ENCODE data around the gene FAM187B. TPM values are rescaled to one million over a fixed set of nuclear protein-coding genes. Genes with fewer than 3 reads are reported as not detected.

Gene FAM187B
- total RNA-seq, 1 experiment from 2014 or later = not detected

DNA sequence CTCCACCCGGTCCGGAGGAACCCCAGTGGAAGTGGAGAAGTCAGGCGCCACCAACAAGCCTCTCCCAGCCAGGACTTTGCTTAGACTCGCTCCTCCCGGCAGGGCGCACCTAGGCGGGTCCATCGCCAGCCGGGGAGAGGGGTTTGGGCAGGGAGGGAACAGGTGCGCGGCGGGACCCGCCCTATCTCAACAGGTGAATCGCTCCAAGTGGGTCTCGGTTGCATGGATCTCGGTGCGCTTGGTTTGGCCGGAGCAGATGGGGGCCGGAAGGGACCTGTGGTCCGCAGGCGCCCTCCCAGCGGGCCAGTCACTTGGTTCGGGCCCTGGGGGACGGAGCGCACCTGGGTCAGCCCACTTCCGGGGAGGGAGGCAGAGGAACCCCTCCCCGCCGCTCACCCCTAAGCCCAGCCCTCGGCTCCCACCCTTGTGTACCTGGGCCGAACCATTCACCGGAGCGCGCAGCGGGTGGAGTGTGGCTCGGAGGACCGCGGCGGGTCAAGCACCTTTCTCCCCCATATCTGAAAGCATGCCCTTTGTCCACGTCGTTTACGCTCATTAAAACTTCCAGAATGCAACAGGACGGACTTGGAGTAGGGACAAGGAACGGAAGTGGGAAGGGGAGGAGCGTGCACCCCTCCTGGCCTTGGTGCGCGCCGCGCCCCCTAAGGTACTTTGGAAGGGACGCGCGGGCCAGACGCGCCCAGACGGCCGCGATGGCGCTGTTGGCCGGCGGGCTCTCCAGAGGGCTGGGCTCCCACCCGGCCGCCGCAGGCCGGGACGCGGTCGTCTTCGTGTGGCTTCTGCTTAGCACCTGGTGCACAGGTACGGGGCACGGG, 20.0 kb upstream of the FAM187B start, which contains the start of gene LSR:
Gene LSR (plus strand): TSS at position 693 of the 836 bp plus-strand sequence. CDS start 21 bp downstream, at position 714.
- POLR2A ChIA-PET = interaction anchor here (1.0 kb wide), 1 partner anchor 760 kb away, joined by 3 read pairs; the partner anchor contains the start of gene SYNE4
- Histone ChIP-seq H2AFZ (ENCODE audit: low read depth, low read length, poor library complexity, severe bottlenecking) (peak within 1 kb of the TSS; percentile 25), H3K9ac (ENCODE audit: low read length) (peak within 1 kb of the TSS; percentile 93), H3K36me3 (ENCODE audit: control insufficient read depth in 1 of 2, insufficient read depth in 2 of 2, low read length in 2 of 2) (peaks cover 12 to 22% of the 10 kb centered on the region in 2 experiments), H3K9me3 (ENCODE audit: control insufficient read depth in 1 of 2, insufficient read depth in 1 of 2, low read depth in 1 of 2, low read length in 2 of 2) (0 out of 4 replicates have a peak, but pooled peaks cover 0 to 5% of the 10 kb centered on the region in 2 experiments), H3K27me3 (ENCODE audit: insufficient read depth, low read length) (no peaks in the 10 kb centered on the region), H3K4me3 (replicated peaks in 1 of 2; ENCODE audit: low read depth in 1 of 2, low read length in 2 of 2) (peak within 1 kb of the TSS; percentile 98 to 99), H3K9me2 (ENCODE audit: insufficient read depth) (no peaks in the 10 kb centered on the region), H3K4me1 (ENCODE audit: control insufficient read depth in 1 of 2, insufficient read depth in 2 of 2, low read length in 2 of 2) (peaks cover 10 to 26% of the 10 kb centered on the region in 2 experiments), H3K4me2 (ENCODE audit: low read length) (peak within 1 kb of the TSS; percentile 93), H3K79me2 (ENCODE audit: insufficient read depth, low read length) (peaks cover 44% of the 10 kb centered on the region), H4K20me1 (ENCODE audit: insufficient read depth) (peaks cover 4% of the 10 kb centered on the region; the same call in 1 of the 2 replicates), H3K27ac (ENCODE audit: low read depth, low read length) (peak within 1 kb of the TSS; percentile 98)
- DNase-seq (ENCODE audit: low read depth, low spot score) = peak; percentile 94
- RAD21 ChIA-PET (ENCODE audit: low non-redundant PET in 1 of 2, low total read pairs in 2 of 2, uncharacterized antibody in 2 of 2, unreplicated experiment in 2 of 2) = no interaction called here
- CTCF ChIA-PET = no interaction called here
- BruUV-seq (replicated peaks) = no TSS peak
- ATAC-seq = peak; percentile 84
- intact Hi-C loops (cut with micrococcal nuclease) = loop anchor here (5.0 kb wide), 2 partner anchors 86 to 181 kb away; no protein-coding TSS in a partner anchor
- TF ChIP-seq, protein P1, sequence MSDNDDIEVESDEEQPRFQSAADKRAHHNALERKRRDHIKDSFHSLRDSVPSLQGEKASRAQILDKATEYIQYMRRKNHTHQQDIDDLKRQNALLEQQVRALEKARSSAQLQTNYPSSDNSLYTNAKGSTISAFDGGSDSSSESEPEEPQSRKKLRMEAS (IDR thresholded peaks at IDR 0.05) = peak; percentile 81
- no peak; the same call in 1 of the 2 replicates for TF ChIP-seq EGR1 (IDR thresholded peaks at IDR 0.05; ENCODE audit: low read depth)
- TF ChIP-seq EZH2 (IDR thresholded peaks at IDR 0.05) = no peak
- TF ChIP-seq SRF (IDR thresholded peaks at IDR 0.05; ENCODE audit: low read depth) = no peak; the same call in 1 of the 2 replicates
- peak; percentile 20 for TF ChIP-seq TCF7L2 (IDR thresholded peaks at IDR 0.05; ENCODE audit: borderline replicate concordance, extremely low read depth, insufficient read depth, insufficient read length)
- TF ChIP-seq EZH2phosphoT487 (IDR thresholded peaks at IDR 0.05; ENCODE audit: borderline replicate concordance) = no peak
- TF ChIP-seq JUND (IDR thresholded peaks at IDR 0.05) = peak; percentile 85
- no peak; the same call in 1 of the 2 replicates for TF ChIP-seq ZFX (IDR thresholded peaks at IDR 0.05)
- no peak for TF ChIP-seq RAD21 (IDR thresholded peaks at IDR 0.05; ENCODE audit: low read depth)
- TF ChIP-seq, protein P2, sequence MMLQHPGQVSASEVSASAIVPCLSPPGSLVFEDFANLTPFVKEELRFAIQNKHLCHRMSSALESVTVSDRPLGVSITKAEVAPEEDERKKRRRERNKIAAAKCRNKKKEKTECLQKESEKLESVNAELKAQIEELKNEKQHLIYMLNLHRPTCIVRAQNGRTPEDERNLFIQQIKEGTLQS (IDR thresholded peaks at IDR 0.05) = no peak
- peak; percentile 85 for TF ChIP-seq YY1 (IDR thresholded peaks at IDR 0.05; ENCODE audit: extremely low read depth, insufficient replicate concordance, low read depth, low read length)
- TF ChIP-seq POLR2AphosphoS5 (IDR thresholded peaks at IDR 0.05; ENCODE audit: low read depth, low read length) = peak; percentile 99
- no peak for TF ChIP-seq CEBPB (IDR thresholded peaks at IDR 0.05; ENCODE audit: low read depth)
- TF ChIP-seq, protein P3, sequence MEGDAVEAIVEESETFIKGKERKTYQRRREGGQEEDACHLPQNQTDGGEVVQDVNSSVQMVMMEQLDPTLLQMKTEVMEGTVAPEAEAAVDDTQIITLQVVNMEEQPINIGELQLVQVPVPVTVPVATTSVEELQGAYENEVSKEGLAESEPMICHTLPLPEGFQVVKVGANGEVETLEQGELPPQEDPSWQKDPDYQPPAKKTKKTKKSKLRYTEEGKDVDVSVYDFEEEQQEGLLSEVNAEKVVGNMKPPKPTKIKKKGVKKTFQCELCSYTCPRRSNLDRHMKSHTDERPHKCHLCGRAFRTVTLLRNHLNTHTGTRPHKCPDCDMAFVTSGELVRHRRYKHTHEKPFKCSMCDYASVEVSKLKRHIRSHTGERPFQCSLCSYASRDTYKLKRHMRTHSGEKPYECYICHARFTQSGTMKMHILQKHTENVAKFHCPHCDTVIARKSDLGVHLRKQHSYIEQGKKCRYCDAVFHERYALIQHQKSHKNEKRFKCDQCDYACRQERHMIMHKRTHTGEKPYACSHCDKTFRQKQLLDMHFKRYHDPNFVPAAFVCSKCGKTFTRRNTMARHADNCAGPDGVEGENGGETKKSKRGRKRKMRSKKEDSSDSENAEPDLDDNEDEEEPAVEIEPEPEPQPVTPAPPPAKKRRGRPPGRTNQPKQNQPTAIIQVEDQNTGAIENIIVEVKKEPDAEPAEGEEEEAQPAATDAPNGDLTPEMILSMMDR (IDR thresholded peaks at IDR 0.05 in 2 of 3, conservative IDR thresholded peaks at IDR 0.05 in 1 of 3; ENCODE audit: borderline replicate concordance in 1 of 3, insufficient read depth in 1 of 3, low read depth in 2 of 3, low read length in 2 of 3) = no peak
- no peak for TF ChIP-seq CBX3 (IDR thresholded peaks at IDR 0.05; ENCODE audit: low read depth)
- TF ChIP-seq, protein P4, sequence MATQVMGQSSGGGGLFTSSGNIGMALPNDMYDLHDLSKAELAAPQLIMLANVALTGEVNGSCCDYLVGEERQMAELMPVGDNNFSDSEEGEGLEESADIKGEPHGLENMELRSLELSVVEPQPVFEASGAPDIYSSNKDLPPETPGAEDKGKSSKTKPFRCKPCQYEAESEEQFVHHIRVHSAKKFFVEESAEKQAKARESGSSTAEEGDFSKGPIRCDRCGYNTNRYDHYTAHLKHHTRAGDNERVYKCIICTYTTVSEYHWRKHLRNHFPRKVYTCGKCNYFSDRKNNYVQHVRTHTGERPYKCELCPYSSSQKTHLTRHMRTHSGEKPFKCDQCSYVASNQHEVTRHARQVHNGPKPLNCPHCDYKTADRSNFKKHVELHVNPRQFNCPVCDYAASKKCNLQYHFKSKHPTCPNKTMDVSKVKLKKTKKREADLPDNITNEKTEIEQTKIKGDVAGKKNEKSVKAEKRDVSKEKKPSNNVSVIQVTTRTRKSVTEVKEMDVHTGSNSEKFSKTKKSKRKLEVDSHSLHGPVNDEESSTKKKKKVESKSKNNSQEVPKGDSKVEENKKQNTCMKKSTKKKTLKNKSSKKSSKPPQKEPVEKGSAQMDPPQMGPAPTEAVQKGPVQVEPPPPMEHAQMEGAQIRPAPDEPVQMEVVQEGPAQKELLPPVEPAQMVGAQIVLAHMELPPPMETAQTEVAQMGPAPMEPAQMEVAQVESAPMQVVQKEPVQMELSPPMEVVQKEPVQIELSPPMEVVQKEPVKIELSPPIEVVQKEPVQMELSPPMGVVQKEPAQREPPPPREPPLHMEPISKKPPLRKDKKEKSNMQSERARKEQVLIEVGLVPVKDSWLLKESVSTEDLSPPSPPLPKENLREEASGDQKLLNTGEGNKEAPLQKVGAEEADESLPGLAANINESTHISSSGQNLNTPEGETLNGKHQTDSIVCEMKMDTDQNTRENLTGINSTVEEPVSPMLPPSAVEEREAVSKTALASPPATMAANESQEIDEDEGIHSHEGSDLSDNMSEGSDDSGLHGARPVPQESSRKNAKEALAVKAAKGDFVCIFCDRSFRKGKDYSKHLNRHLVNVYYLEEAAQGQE (IDR thresholded peaks at IDR 0.05; ENCODE audit: low read depth) = no peak
- TF ChIP-seq SIN3A (IDR thresholded peaks at IDR 0.05; ENCODE audit: low read depth) = peak; percentile 94
- TF ChIP-seq, protein P5, sequence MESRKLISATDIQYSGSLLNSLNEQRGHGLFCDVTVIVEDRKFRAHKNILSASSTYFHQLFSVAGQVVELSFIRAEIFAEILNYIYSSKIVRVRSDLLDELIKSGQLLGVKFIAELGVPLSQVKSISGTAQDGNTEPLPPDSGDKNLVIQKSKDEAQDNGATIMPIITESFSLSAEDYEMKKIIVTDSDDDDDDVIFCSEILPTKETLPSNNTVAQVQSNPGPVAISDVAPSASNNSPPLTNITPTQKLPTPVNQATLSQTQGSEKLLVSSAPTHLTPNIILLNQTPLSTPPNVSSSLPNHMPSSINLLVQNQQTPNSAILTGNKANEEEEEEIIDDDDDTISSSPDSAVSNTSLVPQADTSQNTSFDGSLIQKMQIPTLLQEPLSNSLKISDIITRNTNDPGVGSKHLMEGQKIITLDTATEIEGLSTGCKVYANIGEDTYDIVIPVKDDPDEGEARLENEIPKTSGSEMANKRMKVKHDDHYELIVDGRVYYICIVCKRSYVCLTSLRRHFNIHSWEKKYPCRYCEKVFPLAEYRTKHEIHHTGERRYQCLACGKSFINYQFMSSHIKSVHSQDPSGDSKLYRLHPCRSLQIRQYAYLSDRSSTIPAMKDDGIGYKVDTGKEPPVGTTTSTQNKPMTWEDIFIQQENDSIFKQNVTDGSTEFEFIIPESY (IDR thresholded peaks at IDR 0.05; ENCODE audit: extremely low read depth, insufficient replicate concordance, low read length) = peak; percentile 69

Measured in HCT116 (cell line).